ENCODE results near the gene POLE4.

DNA sequence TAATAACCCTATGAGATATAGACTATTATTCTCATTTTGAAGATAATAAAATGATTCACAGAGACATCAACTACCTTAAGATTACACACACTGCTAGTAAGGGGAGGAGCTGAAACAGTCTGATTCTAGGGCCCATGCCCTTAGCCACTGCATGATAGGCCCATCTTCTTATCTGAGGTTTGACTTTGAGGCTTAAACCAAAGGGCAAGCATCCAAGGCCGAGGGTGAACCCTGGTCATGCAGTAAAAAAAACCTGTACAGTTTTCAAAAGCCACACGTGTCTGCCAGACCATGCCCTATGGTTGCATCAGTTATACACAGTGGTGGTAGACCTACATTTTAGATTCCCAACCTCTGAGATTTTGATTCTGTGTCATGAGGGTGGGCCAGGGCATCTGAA is 44.8 kb downstream of the POLE4 start:
- TF ChIP-seq CTCF (conservative IDR thresholded peaks at IDR 0.05 in 1 of 2, IDR thresholded peaks at IDR 0.05 in 1 of 2; ENCODE audit: low read depth in 1 of 2, low read length in 2 of 2) (no peak), EZH2 (IDR thresholded peaks at IDR 0.05; ENCODE audit: low read length, missing control alignments) (no peak)

Data from fibroblast of lung (primary cell).